Measurements from ENCODE around the gene C1GALT1.

C1GALT1 gene

DNA sequence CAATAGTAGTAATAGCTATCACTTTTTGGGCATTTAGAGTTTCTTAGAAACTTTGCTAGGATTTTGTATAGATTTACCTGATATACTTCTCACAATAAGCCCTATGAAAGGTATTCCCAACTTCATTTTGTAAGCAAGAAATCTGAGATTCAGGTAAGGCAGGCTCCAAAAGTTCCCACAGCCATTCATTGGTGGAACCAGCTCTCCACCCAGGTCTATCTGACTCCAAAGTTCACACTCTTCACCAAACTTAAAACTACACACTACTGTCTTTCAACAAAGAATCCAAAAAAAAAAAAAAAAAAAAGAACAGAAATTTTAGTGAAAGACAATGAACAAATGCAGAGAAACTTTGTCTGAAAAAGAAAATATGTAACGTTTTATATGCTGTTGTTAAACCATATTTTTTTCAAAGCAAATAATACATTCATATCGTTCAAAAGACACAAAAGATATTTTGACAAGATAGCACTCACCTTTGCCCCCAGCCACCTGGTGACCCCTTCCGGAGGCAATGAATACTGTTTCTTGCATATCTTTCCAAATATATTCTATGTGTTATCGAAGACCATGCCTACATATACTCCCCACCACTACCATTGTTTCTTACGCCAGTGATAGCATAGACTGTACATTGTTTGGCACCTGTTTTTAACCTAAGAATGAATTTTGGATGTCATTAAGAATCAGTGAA is 108.2 kb downstream of the C1GALT1 start:
- no peak for DNase-seq

DNA sequence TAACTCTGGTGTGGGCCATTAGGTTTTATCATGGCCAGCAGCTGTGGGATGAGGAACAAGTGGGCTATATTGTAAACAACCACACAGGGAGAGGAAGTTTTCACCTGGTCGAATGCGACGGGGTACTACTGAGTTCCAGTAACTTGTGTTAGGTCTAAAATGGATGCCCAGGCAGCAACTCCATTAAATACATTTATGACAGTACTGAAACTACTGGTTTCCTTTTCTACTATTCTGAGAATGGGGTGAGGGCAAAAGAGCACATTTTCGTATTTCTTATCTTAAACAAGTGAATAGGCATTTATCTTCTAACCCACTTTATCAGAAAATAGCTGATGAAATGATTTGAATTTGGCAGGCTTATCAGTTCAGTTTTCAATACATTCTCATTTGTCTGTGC is 109.7 kb downstream of the C1GALT1 start:
- no peak for DNase-seq

DNA sequence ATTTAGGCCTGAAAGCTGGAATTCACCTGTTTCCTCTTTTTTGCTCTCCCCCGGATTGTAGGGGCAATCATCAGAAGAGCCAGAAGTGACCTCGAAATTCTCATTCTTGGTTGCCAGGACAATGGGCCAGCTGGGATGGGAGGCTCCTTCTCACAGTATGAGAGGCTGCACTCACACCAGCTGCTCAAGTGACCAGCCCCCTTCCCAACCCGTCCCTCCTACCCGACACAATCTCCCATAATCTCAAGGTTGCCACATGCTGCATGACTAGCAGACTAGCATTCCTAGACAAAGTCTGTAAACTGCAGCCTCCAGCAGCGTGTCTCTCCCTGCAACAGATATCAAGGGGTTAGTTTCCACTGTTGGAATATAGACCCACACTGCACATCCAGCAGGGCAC is 110.3 kb downstream of the C1GALT1 start:
- DNase-seq: no peak

DNA sequence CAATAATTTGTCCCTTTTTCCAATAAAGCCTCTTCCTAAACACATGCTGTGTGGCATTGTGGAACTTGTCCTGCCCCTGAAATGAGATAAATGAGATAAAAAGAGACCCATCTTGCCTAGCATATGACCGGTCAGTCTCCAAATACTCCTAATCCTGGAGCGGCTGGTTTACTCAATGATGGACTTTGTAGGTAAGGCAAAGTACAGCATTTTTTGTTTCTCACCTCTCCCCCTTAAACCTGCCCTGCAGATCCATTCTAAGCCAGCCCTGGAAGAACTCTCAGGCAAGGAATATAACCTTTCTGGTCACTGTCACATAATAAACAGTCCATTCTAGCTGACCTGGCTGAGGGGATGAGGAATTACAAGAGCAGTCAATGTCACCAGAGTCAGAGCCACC is 110.7 kb downstream of the C1GALT1 start:
- no peak for DNase-seq

DNA sequence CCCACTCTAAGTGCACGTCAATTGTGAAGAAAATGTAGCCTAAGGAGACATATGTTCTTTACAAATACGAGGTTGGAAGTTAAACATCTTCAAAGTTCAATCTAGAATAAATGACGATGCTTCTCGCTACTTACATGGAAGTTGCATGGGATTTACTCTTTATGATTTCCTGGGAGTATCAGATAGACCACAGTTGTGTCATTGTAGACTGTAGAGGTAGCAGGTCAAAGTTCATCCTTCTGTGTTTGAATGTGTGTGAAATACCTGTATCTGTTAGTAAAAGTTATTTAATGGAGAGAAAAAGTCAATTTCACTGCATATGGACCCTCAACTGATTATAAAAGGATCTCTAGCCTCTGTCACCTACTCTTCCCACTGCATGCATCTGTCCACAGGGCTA is 112.6 kb downstream of the C1GALT1 start:
- no peak for DNase-seq

Data from stimulated activated CD4-positive, alpha-beta T cell treated with anti-CD3 and anti-CD28 coated beads, Interleukin-4, amount 100 ng/mL, for 24 hours (primary cell).